H9 (cell line): Measurements from ENCODE around the gene KCNIP3. TPM values are rescaled to one million over a fixed set of nuclear protein-coding genes. Genes with fewer than 3 reads are reported as not detected.

Experiments
- DNase-seq: peaks from one replicate; pipeline ENCODE4 v3.0.0-alpha.2; 2017
- H2AFZ ChIP-seq: one replicate; pipeline ENCODE4 v1.6.1; 2013; ENCODE audit warnings: mild to moderate bottlenecking, low read length, control low read depth, moderate library complexity
- H2AK5ac ChIP-seq: 2 replicates; pipeline ENCODE4 v1.6.1; 2013; ENCODE audit warnings: low read length, control low read depth, mixed read lengths; ENCODE audit not compliant: insufficient read length
- H2BK120ac ChIP-seq: one replicate; pipeline ENCODE4 v1.6.1; 2013; ENCODE audit warnings: low read depth, mild to moderate bottlenecking, low read length, control low read depth, inconsistent platforms; ENCODE audit not compliant: poor library complexity, severe bottlenecking
- H2BK12ac ChIP-seq: 2 replicates; pipeline ENCODE4 v1.6.1; 2013; ENCODE audit warnings: low read length, control low read depth, mixed read lengths, low read depth; ENCODE audit not compliant: insufficient read length
- H2BK15ac ChIP-seq: 2 replicates; pipeline ENCODE4 v1.6.1; 2013; ENCODE audit warnings: low read depth, low read length, control low read depth
- H2BK20ac ChIP-seq: one replicate; pipeline ENCODE4 v1.6.1; 2013; ENCODE audit warnings: low read depth, mild to moderate bottlenecking, low read length, control low read depth, inconsistent platforms; ENCODE audit not compliant: poor library complexity, severe bottlenecking
- H2BK5ac ChIP-seq: 2 replicates; pipeline ENCODE4 v1.6.1; 2013; ENCODE audit warnings: low read length, control low read depth, mixed read lengths; ENCODE audit not compliant: insufficient read length
- H3K14ac ChIP-seq: 2 replicates; pipeline ENCODE4 v1.6.1; 2013; ENCODE audit warnings: low read length, control low read depth; ENCODE audit not compliant: insufficient read depth
- H3K18ac ChIP-seq: 2 replicates; pipeline ENCODE4 v1.6.1; 2013; ENCODE audit warnings: low read depth, mild to moderate bottlenecking, mixed read lengths, low read length, control low read depth; ENCODE audit not compliant: insufficient read length
- H3K23ac ChIP-seq: 2 replicates; pipeline ENCODE4 v1.6.1; 2013; ENCODE audit warnings: low read length, control low read depth, mixed read lengths, low read depth; ENCODE audit not compliant: insufficient read length
- H3K23me2 ChIP-seq: 2 replicates; pipeline ENCODE4 v1.6.1; 2013; ENCODE audit warnings: low read depth, mild to moderate bottlenecking, mixed read lengths, low read length, control low read depth; ENCODE audit not compliant: insufficient read length, poor library complexity, severe bottlenecking
- H3K27ac ChIP-seq: 2 replicates; pipeline ENCODE4 v1.5.1; 2013; ENCODE audit warnings: low read length, control low read depth, mixed read lengths, low read depth; ENCODE audit not compliant: insufficient read length
- H3K27me3 ChIP-seq: 2 replicates; pipeline ENCODE4 v1.6.1; 2013; ENCODE audit warnings: low read length, control low read depth, inconsistent platforms; ENCODE audit not compliant: insufficient read depth
- H3K4ac ChIP-seq: 2 replicates; pipeline ENCODE4 v1.6.1; 2013; ENCODE audit warnings: low read depth, mild to moderate bottlenecking, control low read depth, inconsistent platforms, low read length, moderate library complexity
- H3K4me1 ChIP-seq: 2 replicates; pipeline ENCODE4 v1.6.1; 2013; ENCODE audit warnings: low read length, control low read depth, inconsistent platforms; ENCODE audit not compliant: insufficient read depth
- H3K4me2 ChIP-seq: 2 replicates; pipeline ENCODE4 v1.6.1; 2013; ENCODE audit warnings: low read length, control low read depth, mixed read lengths; ENCODE audit not compliant: insufficient read length, insufficient read depth
- H3K56ac ChIP-seq: 2 replicates; pipeline ENCODE4 v1.6.1; 2013; ENCODE audit warnings: low read depth, mild to moderate bottlenecking, mixed read lengths, low read length, control low read depth; ENCODE audit not compliant: insufficient read length
- H3K79me1 ChIP-seq: 2 replicates; pipeline ENCODE4 v1.6.1; 2013; ENCODE audit warnings: low read depth, mild to moderate bottlenecking, moderate library complexity, low read length, control low read depth, inconsistent platforms; ENCODE audit not compliant: insufficient read depth, poor library complexity, severe bottlenecking
- H3K79me2 ChIP-seq: 2 replicates; pipeline ENCODE4 v1.6.1; 2013; ENCODE audit warnings: low read length, control low read depth, inconsistent platforms; ENCODE audit not compliant: insufficient read depth
- H3K9ac ChIP-seq: 2 replicates; pipeline ENCODE4 v1.6.1; 2013; ENCODE audit warnings: low read length, control low read depth, mixed read lengths; ENCODE audit not compliant: insufficient read length; ENCODE audit errors: extremely low read depth
- H3K9me3 ChIP-seq: one replicate; pipeline ENCODE4 v1.6.1; 2013; ENCODE audit warnings: low read depth, low read length, inconsistent platforms; ENCODE audit not compliant: control insufficient read depth
- H3T11ph ChIP-seq: one replicate; pipeline ENCODE4 v1.6.1; 2013; ENCODE audit warnings: mild to moderate bottlenecking, low read length, control low read depth, inconsistent platforms
- H4K20me1 ChIP-seq: one replicate; pipeline ENCODE4 v1.6.1; 2013; ENCODE audit not compliant: control insufficient read depth, insufficient read length, insufficient read depth
- H4K5ac ChIP-seq: 2 replicates; pipeline ENCODE4 v1.6.1; 2013; ENCODE audit warnings: low read depth, mild to moderate bottlenecking, mixed read lengths, low read length, control low read depth; ENCODE audit not compliant: insufficient read length
- H4K8ac ChIP-seq: replicated peaks from 2 replicates; pipeline ENCODE4 v1.6.1; 2013; ENCODE audit warnings: low read length, control low read depth, mixed read lengths, low read depth; ENCODE audit not compliant: insufficient read length
- H4K91ac ChIP-seq: 2 replicates; pipeline ENCODE4 v1.6.1; 2013; ENCODE audit warnings: low read depth, mild to moderate bottlenecking, moderate library complexity, mixed read lengths, low read length, control low read depth; ENCODE audit not compliant: insufficient read length
- H3K27ac Mint-ChIP-seq, 3 experiments: 2 replicates in 2 of 3; 3 replicates in 1 of 3; pipeline ENCODE4 v1.8.0; 2020 to 2021; ENCODE audit warnings: mixed read lengths in 3 of 3, mild to moderate bottlenecking in 1 of 3, moderate library complexity in 1 of 3
- H3K27me3 Mint-ChIP-seq: 2 replicates; pipeline ENCODE4 v1.8.0; 2021; ENCODE audit warnings: low read depth, mild to moderate bottlenecking, moderate library complexity, mixed read lengths
- H3K36me3 Mint-ChIP-seq, 3 experiments: 2 replicates in 2 of 3; 3 replicates in 1 of 3; pipeline ENCODE4 v1.8.0; 2020 to 2021; ENCODE audit warnings: low read depth in 3 of 3, mixed read lengths in 3 of 3; ENCODE audit not compliant: insufficient read depth in 1 of 3
- H3K4me1 Mint-ChIP-seq, 2 experiments: 2 replicates each; pipeline ENCODE4 v1.8.0; 2020; ENCODE audit warnings: mixed read lengths in 2 of 2
- H3K4me3 Mint-ChIP-seq, 2 experiments: 2 replicates in 1 of 2; 3 replicates in 1 of 2; pipeline ENCODE4 v1.8.0; 2020 to 2021; ENCODE audit warnings: mild to moderate bottlenecking in 2 of 2, mixed read lengths in 2 of 2, moderate library complexity in 1 of 2
- H3K9me3 Mint-ChIP-seq, 2 experiments: 2 replicates in 1 of 2; 3 replicates in 1 of 2; pipeline ENCODE4 v1.8.0; 2020; ENCODE audit warnings: mild to moderate bottlenecking in 2 of 2, mixed read lengths in 2 of 2, moderate library complexity in 1 of 2
- WGBS: extraction: QIAGEN DNeasy Blood & Tissue Kit; methylation state at CpG from one replicate; pipeline ENCODE4 v1.1.7; 2013; ENCODE audit warnings: missing lambda C conversion rate, low lambda C conversion rate, mixed read lengths; ENCODE audit not compliant: insufficient read length; ENCODE audit errors: extremely low coverage; 5-methylcytosine and 5-hydroxymethylcytosine counted together
- total RNA-seq: library from RNA; stranded (reverse); gene quantifications from 2 replicates; pipeline ENCODE4 v1.2.1, GENCODE V29; 2021
- TF ChIP-seq, protein P1 (sequence below): fragments of 200-600 bp; sonication (generic); conservative IDR thresholded peaks from 3 replicates; pipeline ENCODE4 v1.8.0; 2021; ENCODE audit warnings: antibody characterized with exemption, mild to moderate bottlenecking

The KCNIP3 gene
- total RNA-seq, 1 experiment from 2014 or later: 1.5 TPM

DNA sequence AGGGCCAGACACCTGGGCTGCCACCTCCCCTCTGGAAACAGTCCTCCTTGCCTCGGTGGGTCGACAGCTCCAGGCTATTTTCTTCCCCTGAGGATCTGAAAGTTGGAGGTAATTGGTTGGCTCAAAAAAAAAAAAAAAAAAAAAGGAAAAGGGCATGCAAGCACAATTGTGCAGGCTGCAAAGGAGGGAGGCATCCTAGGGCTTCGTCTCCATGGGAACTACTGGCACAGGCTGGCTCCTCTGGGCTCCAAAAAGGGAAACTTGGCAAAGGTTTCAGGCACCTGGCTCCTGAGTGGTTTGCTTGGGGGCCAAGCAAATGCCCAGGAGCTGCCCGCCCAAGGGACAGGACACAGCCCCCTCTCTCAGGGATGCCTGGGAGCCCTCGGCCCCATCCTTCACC, 1.1 kb upstream of the KCNIP3 start:
- DNase-seq: no peak
- H3K79me1 ChIP-seq: no peaks in the 10 kb centered on the region
- H3K27me3 Mint-ChIP-seq: peaks cover 6% of the 10 kb centered on the region
- no peak overlapping the region for H3K9ac ChIP-seq
- H3K27ac Mint-ChIP-seq: no peak overlapping the region; a peak in 1 of 7 replicates
- no peaks in the 10 kb centered on the region for H3K9me3 ChIP-seq
- no CpG with 5 or more reads among the region's 5 CpGs for WGBS
- H3K27me3 ChIP-seq: no peaks in the 10 kb centered on the region
- H2AK5ac ChIP-seq: no peak overlapping the region
- H3K4me3 Mint-ChIP-seq: no peak overlapping the region; a peak in 1 of 5 replicates
- H3K4me2 ChIP-seq: no peak overlapping the region
- no peak overlapping the region for H3K18ac ChIP-seq
- peaks cover 0 to 6% (median 5%) of the 10 kb centered on the region in 3 experiments; a peak in 5 of 7 replicates for H3K36me3 Mint-ChIP-seq
- H3K4me1 Mint-ChIP-seq: peaks cover 10 to 25% of the 10 kb centered on the region in 2 experiments
- no peak overlapping the region for H2BK15ac ChIP-seq
- TF ChIP-seq, protein P1, sequence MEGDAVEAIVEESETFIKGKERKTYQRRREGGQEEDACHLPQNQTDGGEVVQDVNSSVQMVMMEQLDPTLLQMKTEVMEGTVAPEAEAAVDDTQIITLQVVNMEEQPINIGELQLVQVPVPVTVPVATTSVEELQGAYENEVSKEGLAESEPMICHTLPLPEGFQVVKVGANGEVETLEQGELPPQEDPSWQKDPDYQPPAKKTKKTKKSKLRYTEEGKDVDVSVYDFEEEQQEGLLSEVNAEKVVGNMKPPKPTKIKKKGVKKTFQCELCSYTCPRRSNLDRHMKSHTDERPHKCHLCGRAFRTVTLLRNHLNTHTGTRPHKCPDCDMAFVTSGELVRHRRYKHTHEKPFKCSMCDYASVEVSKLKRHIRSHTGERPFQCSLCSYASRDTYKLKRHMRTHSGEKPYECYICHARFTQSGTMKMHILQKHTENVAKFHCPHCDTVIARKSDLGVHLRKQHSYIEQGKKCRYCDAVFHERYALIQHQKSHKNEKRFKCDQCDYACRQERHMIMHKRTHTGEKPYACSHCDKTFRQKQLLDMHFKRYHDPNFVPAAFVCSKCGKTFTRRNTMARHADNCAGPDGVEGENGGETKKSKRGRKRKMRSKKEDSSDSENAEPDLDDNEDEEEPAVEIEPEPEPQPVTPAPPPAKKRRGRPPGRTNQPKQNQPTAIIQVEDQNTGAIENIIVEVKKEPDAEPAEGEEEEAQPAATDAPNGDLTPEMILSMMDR: no peak
- no peak overlapping the region for H3K27ac ChIP-seq
- H3K23ac ChIP-seq: no peak overlapping the region
- no peak overlapping the region for H3K56ac ChIP-seq
- no peaks in the 10 kb centered on the region for H3K79me2 ChIP-seq
- H3K23me2 ChIP-seq: no peaks in the 10 kb centered on the region
- H3K9me3 Mint-ChIP-seq: peaks cover 9 to 11% of the 10 kb centered on the region in 2 experiments
- H2BK20ac ChIP-seq: no peak overlapping the region
- H2BK12ac ChIP-seq: no peak overlapping the region
- no peak overlapping the region for H2BK5ac ChIP-seq
- peak overlapping the region; percentile 15; the same call in 1 of the 2 replicates for H3K14ac ChIP-seq
- no peak overlapping the region for H4K5ac ChIP-seq
- no peak overlapping the region for H3K4ac ChIP-seq
- no peak overlapping the region for H4K8ac ChIP-seq
- H3T11ph ChIP-seq: no peak overlapping the region
- H2BK120ac ChIP-seq: no peak overlapping the region
- no peaks in the 10 kb centered on the region for H4K20me1 ChIP-seq
- H3K4me1 ChIP-seq: no peaks in the 10 kb centered on the region
- no peak overlapping the region for H2AFZ ChIP-seq
- no peak overlapping the region for H4K91ac ChIP-seq
